EH (cell line): Measurements from ENCODE around the gene LENG8.
"Not testable (repeated sequence)": the region's sequence is repeated elsewhere in the genome, so short reads cannot be mapped to it uniquely, and the experiment has no call there.

ENCODE experiments used
- DNase-seq: peaks from one replicate; pipeline ENCODE4 v3.0.0-alpha.2; 2015; ENCODE audit warnings: low read depth

Gene LENG8

DNA sequence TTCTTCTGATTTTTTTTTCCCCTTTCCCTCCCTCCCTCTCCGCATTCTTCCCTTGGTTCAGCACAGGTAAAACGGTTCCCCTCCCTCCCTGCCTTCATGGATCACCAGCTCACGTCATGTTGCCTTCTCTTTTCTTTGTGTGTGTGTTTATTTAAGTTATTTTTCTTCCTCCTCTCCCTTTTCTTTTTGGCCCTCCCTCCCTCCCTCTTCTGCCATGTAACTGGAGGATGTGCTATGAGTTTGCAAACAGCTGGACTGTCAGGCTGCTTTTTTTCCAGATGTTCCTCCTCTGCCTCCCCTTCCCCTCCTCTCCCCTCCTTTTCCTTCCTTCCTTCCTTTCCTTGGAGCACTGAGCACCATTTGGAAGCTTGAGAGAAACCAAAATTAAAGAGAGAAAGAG lies 12.6 kb downstream of the LENG8 start:
- no peak for DNase-seq

DNA sequence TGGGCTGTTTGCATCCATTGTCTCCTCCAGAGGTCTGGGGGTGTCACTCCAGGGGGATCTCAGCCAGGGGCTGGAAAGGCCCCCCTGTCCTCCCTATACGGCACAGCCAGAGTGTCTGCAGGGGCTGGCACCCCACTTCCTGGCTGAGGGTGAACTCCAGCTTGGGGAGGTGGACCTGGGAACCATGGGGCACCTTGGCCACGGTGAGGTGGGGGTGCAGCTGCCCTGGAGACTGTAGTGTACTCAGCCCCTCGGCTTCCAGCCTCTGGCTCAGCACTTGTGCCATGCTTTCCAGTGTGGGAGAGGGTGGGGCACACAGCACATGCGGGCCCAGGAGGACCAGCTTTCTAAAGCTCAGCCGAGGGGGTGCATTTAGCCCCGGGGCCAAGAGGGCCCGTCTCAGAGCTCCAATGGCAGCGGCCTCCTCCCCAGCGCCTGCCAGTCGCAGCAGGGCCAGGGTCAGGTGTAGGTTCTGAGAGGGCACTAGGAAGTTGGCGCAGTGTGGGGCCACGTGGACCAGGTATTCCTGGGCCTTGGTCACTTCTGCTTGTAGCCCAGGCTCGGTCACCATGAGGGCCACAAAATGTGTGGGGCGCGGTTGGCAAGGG lies 13.2 kb downstream of the LENG8 start:
- DNase-seq = peak; percentile 21

DNA sequence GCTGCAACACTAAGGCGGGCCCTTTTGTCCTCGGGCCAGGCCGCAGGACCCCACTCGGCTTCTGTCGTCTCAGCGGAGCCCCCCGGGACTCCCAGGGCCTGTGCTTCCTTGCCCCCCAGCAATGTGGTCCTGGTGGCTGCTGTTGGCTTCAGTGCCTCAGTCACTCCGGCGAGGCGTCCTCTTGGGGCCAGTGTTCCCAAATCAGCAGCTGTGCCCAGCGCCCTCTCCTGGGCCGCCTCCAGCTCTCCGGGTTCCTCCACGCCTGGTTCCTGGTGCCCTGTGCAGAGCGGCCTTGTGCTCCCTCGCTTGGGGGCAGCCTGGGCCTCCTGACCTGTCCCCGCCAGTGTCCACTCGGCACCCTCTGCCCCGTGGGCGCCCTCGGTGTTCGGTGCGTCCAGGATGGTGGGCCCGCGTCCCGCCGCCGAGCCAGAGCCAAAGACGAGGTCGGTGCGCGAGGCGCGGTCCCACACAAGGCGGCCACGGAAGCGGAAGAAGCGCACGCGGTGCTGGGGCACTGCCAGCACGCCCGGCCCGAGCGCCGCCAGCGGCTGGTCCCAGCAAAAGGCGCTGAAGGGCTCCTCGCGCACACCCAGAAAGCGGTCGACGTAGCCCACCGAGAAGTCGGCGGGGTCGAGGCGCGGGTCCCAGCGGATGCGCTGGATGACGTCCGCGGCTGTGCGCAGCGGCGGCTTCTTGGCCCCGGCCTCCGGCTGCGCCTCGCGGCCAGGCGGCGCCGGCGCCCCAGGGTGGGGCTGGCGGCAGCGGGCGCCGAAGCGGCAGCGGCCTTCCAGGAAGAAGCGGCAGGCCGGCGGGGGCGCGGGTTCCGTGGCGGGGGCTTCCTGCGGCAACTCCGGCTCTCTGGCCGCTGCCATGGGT lies 13.9 kb downstream of the LENG8 start:
- DNase-seq = peak; percentile 77

DNA sequence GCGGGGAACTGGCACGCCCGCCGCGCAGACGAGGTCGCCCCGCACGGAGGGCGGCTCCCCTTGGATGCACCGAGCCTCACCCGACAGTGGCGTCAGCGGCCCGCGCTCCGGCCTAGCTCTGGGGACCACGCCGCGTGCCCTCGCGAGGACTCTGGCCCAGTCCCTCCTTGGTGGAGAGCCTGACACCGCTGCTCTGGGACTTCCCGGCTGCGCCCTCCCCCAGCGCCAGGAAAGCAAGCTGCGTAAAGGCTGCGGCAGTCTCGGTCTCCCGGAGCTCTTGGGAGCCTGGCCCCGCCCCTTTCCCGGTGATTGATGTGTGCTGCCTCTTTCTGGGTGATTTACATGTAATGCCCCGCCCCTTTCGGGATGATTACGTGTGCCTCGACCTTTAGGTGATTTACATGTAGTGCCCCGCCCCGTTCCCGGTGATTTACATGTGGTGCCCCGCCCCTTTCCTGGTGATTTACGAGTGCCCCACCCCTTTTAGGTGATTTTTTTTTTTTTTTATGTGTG lies 14.6 kb downstream of the LENG8 start, which contains the start of gene LENG9:
Gene LENG9 (minus strand): TSS at position 248 of the 513 bp plus-strand sequence. CDS start 252 bp downstream, outside the sequence.
- DNase-seq = peak; percentile 100

DNA sequence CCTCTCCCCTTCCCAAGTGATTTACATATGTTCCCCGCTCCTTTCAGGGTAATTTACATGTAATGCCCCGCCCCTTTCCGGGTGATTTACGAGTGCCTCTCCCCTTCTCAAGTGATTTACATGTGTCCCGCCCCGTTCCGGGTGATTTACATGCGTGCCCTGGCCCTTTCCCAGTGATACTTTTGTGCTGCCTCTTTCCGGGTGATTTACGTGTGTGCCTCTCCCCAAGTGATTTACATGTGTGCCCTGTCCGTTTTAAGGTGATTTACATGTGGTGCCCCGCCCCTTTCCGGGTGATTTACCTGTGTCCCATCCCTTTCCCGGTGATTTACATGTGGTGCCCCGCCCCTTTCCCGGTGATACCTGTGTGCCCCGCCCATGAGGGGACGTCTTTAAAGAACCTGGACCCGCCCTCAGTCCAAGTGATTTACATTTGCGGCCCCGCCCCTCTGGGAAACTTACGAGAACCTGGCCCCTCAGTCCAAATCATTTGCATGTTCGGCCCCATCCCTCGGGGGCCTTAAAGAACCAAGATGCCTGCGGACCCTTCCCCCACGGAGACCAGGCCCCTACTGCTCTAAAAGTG lies 15.1 kb downstream of the LENG8 start:
- DNase-seq = peak; percentile 88

DNA sequence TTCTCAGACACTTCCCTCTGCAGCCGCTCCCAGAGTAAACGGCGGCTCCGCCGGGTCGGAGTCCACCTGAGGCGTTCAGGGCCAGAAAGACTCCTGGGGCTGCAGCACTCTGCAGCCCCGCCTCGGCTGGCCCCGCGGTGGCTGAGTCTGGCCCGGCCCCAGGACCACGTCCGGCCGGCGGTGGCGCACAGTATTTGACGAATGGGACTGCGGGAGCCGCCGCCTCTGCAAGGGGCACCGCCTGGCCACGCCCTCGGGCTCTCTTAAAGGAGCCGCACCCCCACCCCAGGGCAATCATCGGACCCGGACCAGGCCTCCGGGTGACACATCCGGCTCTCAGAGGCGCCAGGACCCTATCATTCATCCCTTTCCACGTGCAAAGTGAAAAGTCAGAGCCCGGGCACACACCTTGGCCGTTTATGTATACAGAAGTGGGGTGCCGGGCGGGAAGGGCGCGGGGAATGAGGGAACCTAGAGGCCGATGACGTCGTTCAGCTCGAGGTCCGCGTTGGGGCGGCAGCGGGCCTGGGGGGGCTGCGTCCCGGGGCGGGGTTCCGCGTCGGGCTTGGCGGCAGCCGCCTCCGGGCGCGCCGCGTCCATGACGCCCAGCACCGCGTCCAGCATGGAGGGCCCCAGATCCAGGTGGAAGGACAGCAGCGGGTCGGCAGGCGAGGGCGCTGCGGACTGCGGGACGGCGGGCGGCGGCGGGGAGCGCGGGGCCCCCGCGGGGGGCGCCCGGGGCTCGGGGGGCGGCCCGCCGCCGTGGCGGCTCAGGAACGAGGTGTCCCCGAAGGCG lies 15.8 kb downstream of the LENG8 start:
- DNase-seq = peak; percentile 89

DNA sequence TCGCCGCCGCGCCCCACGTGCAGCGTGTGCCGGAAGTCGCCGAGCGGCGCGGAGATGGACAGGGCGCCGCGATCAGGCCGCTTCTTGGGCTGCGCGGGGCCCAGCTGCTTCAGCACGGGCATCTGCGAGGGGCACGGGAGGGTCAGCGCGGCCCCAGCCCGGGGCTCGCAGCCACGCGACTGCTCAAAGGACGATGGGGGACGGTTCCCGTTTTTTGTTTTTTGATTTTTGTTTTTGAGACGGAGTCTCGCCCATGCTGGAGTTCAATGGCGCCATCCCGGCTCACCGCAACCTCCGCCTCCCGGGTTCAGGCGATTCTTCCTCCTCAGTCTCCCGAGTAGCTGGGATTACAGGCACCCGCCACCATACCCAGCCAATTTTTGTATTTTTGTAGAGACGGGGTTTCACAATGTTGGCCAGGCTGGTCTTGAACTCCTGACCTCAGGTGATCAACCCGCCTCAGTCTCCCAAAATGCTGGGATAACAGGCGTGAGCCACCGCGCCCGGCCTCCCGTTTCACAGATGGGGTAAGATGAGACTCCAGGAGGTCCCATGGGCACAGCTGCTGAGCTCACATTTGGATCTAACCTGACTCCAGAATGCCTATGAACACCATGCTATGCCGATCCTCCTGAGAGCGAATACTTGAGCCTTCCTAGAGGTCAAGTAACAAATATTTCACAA lies 16.6 kb downstream of the LENG8 start:
- DNase-seq = no peak

DNA sequence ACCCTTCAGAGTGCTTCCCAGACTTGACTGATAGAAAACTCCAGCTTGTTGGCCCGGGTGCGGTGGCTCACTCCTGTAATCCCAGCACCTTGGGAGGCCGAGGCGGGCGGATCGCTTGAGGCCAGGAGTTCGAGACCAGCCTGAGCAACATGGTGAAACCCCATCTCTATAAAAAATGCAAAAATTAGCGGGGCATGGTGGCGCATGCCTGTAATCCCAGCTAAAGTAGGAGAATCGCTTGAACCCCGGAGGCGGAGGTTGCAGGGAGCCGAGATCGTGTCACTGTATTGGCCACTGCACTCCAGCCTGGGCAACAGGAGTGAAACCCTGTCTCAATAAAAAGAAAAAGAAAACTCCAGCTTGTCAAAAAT lies 17.1 kb downstream of the LENG8 start:
- not testable (repeated sequence) for DNase-seq

DNA sequence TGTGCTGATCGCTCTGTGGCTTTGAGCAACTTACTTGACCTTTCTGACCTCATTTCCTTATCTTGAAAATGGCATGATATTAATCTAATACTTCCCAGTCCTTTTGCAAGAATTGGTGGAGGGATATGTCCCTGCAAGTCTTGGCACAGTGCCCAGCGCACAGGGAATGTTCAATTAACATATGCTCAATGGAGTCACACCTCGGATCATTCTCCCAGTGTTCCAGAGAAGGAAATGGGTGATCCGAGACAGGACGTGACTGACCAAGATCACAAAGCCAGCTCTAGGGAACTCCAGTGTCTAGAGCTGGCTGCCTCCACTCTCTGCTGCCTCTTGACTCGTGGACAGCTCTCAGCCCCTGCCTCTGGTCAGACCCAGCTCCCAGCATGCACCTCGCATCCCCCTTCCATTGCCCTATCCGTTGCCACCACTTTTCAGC lies 20.5 kb downstream of the LENG8 start:
- no peak for DNase-seq

DNA sequence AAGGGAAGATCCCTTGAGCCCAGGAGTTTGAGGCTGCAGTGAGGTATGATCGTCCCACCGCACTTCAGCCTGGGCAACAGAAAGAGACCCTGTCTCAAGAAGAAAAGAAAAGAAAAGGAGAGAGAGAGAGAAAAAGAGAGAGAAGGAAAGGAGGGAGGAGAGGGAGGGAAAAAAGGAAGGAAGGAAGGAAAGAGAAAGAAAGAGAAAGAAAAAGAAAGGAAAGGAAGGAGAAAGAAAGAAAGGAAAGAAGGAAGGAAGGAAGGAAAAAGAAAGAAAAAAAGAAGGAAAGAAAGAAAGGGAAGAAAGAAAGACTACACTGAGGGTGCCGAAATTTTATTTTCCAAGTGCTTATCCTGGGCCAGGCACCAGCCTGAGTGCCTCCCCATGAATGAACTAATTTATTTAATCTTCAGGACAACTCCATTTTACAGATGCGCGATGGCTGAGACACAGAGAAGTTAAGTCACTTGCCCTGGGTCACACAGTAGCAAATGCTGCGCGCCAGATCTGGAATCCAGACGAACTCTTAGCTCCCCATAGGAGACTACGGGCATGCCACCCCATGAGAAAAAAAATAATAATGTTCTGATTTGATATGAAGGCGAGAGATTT lies 21.4 kb downstream of the LENG8 start:
- DNase-seq = no peak

DNA sequence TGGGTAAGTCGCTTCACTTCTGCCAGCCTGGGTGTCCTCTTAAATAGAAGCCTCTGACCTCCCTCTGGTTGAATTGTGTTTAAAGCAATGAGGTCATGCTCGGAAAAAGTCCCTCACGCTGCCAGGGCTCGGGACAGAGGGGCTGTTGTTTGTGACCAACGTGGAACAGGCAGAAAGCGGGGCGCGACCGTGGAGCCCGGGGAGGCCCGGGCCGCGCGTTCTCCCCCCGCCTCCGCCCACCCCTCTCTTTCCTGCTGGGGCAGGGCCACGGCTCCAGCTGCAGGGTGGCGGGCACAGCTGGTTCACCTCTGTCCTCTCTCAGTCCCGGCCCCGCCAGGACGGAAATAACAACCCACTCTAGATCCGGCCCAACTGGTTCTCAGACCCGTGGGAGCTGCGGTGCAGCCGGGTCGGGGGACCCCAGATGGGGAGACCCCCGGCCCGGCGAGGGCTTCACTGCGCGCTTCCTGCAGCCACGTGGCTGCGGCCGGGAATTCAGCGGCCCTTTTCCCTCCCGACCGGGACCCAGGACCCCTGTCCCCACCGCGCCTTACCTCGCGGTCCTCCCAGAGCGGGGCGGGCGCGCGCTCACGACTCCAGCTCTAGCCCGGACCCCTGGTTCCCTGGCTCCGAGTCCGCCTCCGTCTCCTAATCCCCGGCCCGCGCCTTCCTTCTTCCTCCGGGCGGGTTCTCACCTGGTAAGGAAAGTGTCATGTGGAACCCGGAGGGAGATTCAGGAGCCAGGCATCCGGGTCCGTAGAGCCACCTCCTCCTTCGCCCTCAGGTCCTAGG lies 22.2 kb downstream of the LENG8 start:
- DNase-seq = no peak

DNA sequence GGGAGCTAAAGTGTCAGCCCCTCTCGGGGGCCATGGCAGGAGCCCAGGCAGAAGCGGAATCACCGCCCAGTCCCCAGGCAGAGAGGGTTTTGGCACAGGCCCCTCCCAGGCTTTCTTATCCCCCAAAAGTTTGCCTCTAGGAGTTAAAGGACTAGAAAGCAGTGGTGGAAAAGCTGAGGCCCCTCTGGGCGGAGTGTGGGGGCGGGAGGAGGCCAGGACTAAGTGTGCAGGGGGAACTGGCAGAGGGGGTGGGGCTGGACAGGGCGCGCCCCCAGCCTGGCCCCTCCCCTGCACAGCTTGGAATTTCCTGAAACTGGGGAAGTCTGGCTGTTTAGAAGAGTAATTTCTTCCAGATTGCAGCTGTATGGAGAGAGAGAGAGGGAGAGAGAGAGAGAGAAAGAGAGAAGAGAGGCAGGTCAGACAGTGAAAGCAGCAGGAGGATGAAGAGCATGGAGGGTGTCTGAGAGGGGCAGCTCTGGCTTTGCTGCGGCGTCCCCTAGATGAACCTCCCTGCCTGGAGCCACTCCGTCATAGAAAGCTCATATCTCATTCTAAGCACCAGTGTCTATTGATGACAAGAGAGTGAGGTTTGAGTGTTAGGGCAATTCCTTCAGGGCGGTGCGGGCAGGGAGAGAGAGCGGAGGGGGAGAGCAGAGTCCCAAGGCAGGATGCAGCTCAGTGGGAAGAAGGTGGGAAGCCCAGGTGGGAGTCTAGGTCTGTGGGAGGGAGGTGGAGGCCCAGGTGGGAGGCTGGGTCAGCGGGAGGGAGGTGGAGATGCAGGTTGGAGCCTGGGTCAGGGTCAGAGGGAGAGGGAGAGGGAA lies 24.3 kb downstream of the LENG8 start, which contains the start of gene CDC42EP5:
Gene CDC42EP5 (minus strand): TSS at position 226 of the 821 bp plus-strand sequence. CDS start 7,749 bp downstream, outside the sequence.
- DNase-seq = peak; percentile 91

DNA sequence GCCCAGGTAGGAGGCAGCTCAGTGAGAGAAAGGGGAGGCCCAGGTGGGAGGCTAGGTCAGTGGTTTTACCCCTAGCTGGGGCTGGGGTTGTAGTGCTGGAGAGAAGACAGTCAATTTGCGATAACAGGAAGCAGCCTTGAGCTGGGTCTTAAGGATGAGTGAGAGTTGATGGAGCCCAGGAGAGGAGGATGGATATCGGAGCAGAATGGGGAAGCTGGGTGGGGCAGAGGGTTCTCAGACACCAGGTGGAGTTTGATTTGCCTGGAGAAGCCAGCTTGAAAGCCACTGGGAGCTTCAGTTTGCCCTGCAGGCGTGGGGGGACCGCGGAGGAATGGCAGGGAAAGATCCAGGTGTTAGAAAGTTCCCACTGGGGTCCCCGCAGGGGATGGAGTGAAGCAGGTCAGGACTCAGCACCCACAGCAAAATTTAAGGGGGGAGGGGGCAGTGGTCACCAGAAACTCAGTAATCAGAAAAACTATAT lies 24.9 kb downstream of the LENG8 start:
- DNase-seq = no peak

DNA sequence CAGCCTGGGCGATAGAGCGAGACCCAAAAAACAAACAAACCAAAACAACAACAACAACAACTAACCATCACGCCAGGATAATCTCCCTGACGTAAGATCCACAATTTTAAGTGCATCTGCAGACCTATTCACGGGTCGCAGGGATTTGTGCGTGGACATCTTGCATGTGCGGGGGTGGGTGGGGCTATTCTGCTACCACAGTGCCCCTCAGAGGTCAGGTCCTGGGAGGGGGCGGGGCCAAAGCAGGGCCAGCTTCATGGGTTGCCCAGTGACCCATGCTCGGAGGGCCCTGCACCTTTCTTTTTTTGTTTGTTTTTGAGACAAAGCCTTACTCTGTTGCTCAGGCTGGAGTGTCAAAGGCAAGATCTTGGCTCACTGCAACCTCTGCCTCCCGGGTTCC lies 26.7 kb downstream of the LENG8 start:
- no peak for DNase-seq

DNA sequence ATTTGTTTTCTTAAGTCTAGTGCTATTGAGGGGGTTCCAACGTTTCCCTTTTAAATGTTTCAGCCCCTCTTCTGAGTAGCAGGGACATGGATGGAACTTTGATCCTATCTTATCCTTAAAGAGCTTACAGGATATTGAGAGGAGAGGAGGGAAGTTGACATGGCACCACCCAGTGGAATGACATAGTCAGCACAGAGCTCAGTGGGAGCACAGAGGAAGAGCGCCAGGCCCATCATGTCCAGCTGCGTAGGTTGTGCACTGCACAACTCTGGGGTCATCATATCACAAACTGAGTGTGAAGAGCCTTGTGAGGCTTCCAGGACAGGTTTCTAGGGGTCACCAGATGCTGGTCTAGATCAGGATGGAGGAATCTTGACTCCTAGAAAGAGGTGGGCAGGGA lies 28.7 kb downstream of the LENG8 start:
- DNase-seq = no peak

DNA sequence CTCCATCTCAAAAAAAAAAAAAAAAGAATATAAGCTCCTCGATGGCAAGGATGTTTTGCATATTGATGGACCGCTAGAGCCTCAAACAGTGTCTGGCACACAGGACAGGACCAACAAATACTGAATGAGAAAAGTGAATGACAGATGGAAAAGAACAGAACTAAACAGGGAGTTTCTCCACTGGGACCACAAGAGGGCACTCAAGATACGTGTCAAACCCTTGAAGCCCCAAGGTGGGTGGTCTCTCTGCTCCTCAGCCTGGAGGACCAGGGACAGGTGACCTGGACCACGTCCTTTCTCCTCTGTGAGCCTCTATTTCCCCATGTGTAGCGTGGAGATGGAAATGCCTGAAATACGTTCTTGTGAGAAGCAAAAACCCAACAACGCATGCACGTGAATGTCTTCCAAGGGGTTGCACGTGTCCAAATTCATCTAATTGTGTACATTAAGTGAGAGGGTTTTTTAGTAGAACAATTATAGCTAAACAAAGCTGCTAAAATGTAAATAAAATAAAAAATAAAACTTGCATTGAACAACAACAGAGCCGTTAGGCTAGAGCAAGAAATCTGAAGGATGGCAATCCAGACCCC lies 29.8 kb downstream of the LENG8 start:
- peak; percentile 52 for DNase-seq

DNA sequence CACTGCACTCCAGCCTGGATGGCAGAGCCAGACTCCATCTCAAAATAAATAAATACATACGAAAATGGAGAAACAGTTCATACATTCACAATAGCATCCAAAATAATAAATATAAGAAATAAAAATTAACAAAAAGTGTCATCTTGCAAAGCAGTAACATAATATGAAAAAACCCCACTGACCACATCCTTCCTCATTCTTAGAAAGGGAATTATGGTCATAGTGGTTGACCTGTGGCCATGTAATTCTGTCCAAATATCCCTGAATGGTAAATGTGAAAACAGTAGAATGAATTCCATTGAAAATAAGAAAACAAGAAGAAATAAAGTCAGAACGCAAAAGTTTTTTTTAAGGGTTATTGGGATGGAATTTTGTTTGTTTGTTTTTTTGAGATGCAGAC lies 31.1 kb downstream of the LENG8 start:
- no peak for DNase-seq

DNA sequence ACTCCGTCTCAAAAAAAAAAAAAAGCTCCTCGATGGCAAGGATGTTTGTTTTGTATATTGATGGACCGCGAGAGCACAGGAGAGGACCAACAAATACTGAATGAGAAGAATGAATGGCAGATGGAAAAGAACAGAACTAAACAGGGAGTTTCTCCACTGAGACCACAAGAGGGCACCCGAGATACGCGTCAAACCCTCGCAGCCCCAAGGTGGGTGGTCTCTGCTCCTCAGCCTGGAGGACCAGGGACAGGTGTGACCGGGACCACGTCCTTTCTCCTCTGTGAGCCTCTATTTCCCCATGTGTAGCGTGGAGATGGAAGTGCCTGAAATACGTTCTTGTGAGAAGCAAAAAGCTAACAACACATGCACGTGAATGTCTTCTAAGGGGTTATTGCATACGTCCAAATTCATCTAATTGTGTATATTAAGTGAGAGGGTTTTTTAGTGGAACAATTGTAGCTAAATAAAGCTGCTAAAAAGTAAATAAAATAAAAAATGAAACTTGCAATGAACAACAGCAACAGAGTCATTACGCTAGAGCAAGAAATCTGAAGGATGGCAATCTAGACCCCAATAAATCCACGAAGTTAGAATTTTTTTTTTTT lies 32.4 kb downstream of the LENG8 start:
- DNase-seq = peak; percentile 50
